GM12801 (cell line): ENCODE results near the gene MASP2.

Experiments used
- TF ChIP-seq, protein P1 (sequence below): IDR thresholded peaks from one replicate; pipeline ENCODE4 v1.5.1; 2011; ENCODE audit warnings: control low read depth; ENCODE audit not compliant: insufficient read length; ENCODE audit errors: extremely low read depth

Gene MASP2

DNA sequence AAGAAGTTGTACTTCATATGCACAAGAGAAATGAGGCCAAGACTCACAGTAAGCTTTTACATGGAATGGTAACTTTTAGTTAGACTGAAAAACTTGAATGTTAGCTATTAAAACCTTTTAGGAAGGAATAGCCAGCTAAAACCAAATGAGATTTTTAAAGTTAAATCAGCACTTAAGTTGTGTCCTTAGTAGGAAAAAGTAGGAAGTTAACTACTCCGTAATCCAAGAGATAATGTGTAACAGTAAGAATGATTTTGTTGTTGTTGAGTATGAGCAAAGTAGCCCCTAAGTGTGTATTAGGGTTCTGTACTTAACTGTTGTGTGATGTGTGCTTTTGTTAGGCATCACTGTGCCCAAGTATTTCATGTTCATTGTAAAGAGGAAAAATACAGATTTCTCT lies 21.4 kb downstream of the MASP2 start:
- TF ChIP-seq, protein P1, sequence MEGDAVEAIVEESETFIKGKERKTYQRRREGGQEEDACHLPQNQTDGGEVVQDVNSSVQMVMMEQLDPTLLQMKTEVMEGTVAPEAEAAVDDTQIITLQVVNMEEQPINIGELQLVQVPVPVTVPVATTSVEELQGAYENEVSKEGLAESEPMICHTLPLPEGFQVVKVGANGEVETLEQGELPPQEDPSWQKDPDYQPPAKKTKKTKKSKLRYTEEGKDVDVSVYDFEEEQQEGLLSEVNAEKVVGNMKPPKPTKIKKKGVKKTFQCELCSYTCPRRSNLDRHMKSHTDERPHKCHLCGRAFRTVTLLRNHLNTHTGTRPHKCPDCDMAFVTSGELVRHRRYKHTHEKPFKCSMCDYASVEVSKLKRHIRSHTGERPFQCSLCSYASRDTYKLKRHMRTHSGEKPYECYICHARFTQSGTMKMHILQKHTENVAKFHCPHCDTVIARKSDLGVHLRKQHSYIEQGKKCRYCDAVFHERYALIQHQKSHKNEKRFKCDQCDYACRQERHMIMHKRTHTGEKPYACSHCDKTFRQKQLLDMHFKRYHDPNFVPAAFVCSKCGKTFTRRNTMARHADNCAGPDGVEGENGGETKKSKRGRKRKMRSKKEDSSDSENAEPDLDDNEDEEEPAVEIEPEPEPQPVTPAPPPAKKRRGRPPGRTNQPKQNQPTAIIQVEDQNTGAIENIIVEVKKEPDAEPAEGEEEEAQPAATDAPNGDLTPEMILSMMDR: no peak

DNA sequence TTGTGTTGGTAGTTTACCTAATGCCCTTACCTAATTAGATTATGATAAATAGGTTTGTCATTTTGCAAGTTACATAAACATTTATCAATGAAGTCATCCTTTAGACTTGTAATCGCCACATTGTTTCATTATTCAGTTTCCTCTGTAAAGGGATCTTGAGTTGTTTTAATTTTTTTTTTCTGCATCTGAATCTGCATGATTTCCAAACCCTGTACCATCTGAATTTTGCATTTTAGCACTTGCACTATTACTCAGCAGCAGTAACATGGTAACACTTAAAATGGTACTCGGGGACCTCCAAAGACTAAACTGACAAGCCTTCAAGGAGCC lies 22.2 kb downstream of the MASP2 start:
- TF ChIP-seq, protein P1: no peak

DNA sequence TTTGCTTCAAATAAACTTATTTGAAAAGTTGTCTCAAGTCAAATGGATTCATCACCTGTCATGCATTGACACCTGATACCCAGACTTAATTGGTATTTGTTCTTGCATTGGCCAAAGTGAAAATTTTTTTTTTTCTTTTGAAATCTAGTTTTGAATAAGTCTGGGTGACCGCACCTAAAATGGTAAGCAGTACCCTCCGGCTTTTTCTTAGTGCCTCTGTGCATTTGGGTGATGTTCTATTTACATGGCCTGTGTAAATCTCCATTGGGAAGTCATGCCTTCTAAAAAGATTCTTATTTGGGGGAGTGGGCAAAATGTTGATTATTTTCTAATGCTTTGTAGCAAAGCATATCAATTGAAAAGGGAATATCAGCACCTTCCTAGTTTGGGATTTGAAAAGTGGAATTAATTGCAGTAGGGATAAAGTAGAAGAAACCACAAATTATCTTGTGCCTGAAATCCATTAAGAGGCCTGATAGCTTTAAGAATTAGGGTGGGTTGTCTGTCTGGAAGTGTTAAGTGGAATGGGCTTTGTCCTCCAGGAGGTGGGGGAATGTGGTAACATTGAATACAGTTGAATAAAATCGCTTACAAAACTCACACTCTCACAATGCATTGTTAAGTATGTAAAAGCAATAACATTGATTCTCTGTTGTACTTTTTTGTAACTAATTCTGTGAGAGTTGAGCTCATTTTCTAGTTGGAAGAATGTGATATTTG lies 22.7 kb downstream of the MASP2 start:
- TF ChIP-seq, protein P1: no peak

DNA sequence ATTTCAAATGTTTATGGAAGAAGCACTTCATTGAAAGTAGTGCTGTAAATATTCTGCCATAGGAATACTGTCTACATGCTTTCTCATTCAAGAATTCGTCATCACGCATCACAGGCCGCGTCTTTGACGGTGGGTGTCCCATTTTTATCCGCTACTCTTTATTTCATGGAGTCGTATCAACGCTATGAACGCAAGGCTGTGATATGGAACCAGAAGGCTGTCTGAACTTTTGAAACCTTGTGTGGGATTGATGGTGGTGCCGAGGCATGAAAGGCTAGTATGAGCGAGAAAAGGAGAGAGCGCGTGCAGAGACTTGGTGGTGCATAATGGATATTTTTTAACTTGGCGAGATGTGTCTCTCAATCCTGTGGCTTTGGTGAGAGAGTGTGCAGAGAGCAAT lies 23.8 kb downstream of the MASP2 start:
- TF ChIP-seq, protein P1: no peak

DNA sequence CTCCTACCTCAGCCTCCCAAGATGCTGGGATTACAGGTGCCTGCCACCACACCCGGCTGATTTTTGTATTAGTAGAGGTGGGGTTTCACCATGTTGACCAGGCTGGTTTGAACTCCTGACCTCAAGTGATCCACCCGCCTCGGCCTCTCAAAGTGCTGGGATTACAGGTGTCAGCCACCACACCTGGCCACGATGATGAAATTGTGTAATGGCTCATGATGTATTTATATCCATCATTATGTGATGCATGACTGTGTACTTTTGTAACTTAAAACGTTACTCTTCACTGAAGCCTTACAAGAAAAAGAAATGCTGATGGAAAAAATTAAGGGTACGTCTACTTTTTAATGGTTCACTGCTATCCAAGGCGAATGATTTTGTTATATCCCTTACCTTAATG lies 27.1 kb downstream of the MASP2 start:
- TF ChIP-seq, protein P1: no peak

DNA sequence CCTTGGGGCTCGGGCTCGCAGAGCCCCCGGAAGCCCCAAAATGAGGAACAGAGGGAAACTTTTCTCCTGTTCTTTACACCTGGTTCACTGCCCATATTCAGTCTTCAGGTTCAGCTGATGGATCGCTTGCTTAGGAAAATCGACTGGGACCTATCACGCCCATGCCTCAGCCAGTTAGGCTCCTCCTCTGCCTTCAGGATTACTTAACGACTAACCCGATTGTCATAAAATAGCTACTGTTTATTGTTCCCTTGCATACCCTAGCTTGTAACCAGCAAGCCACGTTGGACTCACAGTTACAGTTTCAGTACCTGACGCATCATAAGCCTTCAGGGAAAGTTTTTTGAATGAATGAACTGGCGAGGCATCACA lies 33.9 kb downstream of the MASP2 start:
- TF ChIP-seq, protein P1: no peak

DNA sequence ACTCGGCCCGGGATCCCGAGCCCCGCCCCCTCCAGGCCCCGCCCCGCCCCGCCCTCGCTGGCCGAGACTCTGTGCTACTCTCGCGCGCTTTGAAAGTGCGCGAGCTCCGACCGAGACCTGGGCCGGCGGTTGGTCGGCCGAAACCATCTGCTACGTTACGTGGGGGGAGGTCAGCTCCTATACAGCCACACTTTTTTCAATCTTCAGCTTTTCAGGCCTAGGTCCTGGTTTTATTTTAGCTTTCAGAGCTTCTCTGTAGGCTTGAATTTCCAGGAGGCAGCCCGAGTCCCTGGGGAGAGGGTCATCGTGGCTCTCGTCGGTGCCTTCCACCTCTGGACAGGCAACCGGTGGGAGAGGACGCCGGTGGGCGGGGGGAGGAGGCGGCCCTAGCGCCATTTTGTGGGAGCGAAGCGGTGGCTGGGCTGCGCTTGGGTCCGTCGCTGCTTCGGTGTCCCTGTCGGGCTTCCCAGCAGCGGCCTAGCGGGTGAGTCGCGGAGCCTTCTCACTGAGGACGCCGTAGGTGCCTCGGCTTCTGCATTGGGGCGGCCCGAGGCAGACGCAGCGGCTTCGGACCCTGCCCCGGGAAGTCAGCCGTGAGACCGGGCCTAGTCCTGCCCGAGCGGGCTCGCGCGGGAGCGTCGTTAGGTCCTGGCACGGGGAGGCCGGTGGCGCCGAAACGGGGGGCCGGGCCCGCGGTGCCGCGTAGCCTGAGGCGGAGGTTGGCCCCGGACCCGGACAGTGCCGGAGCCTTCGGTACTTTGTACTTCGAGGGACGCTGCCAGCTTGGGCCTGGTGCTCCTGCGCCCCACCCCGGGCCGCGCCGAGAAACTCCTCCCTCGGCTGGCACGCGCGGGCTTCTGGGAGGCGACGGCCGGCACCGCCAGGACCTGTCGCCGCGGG lies 34.5 kb downstream of the MASP2 start, which contains the start of gene TARDBP:
Gene TARDBP (plus strand): TSS at position 395 of the 900 bp plus-strand sequence. CDS start 1,074 bp downstream, outside the sequence.
- TF ChIP-seq, protein P1: no peak
